Measurements from ENCODE around the gene BRDT.

DNA sequence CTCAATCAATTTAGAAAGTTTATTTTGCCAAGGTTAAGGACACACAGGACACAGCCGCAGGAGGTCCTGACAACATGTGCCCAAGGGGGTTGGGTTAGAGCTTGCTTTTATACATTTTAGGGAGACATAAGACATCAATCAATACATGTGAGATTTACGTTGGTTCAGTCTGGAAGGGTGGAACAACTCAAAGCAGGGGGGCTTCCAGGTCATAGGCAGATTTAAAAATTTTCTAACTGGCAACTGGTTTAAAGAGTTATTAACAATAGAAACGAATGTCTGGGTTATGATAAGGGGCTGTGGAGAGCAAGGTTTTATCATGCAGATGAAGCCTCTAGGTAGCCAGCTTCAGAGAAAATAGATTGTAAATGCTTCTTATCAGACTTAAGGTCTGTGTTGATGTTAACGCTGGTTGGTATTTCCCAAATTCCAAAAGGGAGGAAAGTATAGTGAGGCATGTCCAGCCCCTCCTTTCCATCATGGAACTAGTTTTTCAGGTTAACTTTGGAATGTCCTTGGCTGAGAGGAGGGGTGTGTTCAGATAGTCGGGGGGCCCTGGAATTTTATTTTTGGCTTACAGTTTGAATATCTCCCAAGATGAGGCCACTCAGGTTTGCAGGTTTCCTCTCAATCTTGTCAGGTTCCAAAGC is 32.3 kb upstream of the BRDT start:
- TF ChIP-seq, protein P1, sequence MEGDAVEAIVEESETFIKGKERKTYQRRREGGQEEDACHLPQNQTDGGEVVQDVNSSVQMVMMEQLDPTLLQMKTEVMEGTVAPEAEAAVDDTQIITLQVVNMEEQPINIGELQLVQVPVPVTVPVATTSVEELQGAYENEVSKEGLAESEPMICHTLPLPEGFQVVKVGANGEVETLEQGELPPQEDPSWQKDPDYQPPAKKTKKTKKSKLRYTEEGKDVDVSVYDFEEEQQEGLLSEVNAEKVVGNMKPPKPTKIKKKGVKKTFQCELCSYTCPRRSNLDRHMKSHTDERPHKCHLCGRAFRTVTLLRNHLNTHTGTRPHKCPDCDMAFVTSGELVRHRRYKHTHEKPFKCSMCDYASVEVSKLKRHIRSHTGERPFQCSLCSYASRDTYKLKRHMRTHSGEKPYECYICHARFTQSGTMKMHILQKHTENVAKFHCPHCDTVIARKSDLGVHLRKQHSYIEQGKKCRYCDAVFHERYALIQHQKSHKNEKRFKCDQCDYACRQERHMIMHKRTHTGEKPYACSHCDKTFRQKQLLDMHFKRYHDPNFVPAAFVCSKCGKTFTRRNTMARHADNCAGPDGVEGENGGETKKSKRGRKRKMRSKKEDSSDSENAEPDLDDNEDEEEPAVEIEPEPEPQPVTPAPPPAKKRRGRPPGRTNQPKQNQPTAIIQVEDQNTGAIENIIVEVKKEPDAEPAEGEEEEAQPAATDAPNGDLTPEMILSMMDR (conservative IDR thresholded peaks at IDR 0.05; ENCODE audit: low read depth, low read length), result no peak
- no peak for TF ChIP-seq EZH2 (IDR thresholded peaks at IDR 0.05; ENCODE audit: low read length, unreplicated experiment)
